Lower leg skin (tissue), 4 donors: ENCODE measurements around the gene TXNDC2. TPM values are rescaled to one million over a fixed set of nuclear protein-coding genes. Genes with fewer than 3 reads are reported as not detected.

Experiments used
- DNase-seq, 2 donors: peaks; one replicate each; pipeline ENCODE4 v3.0.0-alpha.2; 2019; ENCODE audit warnings: low spot score in 2 of 2
- H3K4me3 ChIP-seq: fragments of 200-600 bp; sonication (generic); 2 replicates; pipeline ENCODE4 v1.5.1; 2017; ENCODE audit warnings: mild to moderate bottlenecking, low read depth; ENCODE audit not compliant: poor library complexity, severe bottlenecking
- CTCF ChIP-seq, 3 donors: fragments of 450-650 bp; IDR thresholded peaks; one replicate each; pipeline ENCODE4 v1.5.1; 2016; ENCODE audit warnings: antibody characterized with exemption in 3 of 3, mild to moderate bottlenecking in 3 of 3, moderate library complexity in 2 of 3
- POLR2A ChIP-seq, 2 donors: fragments of 450-650 bp; IDR thresholded peaks; one replicate each; pipeline ENCODE4 v1.6.1; 2016 to 2017; ENCODE audit warnings: antibody characterized with exemption in 2 of 2, mild to moderate bottlenecking in 1 of 2, moderate library complexity in 1 of 2
- WGBS, 2 donors: methylation state at CpG; one replicate each; pipeline ENCODE4 v1.1.5; 2018; 5-methylcytosine and 5-hydroxymethylcytosine counted together
- intact Hi-C: fragments of 100-400 bp; cut with DNase I; formaldehyde crosslinking; loops from one replicate; pipeline ENCODE4 v1.15.0; 2023; ENCODE audit warnings: low total_unique reads
- total RNA-seq, 4 donors: library from RNA; depleted of rRNA; stranded (reverse); fragments of >200 nt; gene quantifications; one replicate each; pipeline ENCODE4 v1.1.0, GENCODE V29; 2016

Gene TXNDC2
- total RNA-seq, 4 donors from 2014 or later = 0.06 TPM; not detected in 3

DNA sequence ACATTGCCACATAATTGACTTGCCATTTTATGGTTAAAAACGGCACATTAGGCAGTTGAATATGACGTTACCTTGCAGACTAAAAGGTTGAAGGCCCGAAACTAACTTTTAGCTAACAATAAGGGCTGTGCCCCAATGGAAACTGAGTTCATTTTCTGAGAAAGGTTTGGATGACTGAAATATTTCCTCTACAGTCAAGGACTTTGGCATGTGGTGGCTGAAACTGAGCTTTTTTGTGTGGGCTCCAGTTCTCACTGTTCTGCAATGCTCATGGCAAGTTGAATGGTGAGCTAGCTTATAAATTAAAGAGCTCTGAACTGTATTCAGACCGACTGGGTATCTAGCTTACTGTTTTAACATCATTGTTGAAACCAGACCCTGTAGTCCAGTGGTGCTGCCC, 23.8 kb upstream of the TXNDC2 start:
- 77 to 79% methylated on average over 4 of the region's 4 CpGs for WGBS, 2 donors
- no peak overlapping the region for H3K4me3 ChIP-seq
- intact Hi-C loops = no loop called here
- no peak for DNase-seq
- TF ChIP-seq POLR2A (IDR thresholded peaks at IDR 0.05) (no peak), CTCF (IDR thresholded peaks at IDR 0.05) (no peak)

GRCh38 chr18:9862686-9863085, 23.1 kb upstream of the TXNDC2 start:
- TF ChIP-seq CTCF (IDR thresholded peaks at IDR 0.05) (no peak), POLR2A (IDR thresholded peaks at IDR 0.05) (no peak)
- DNase-seq = no peak
- intact Hi-C loops = no loop called here
- H3K4me3 ChIP-seq = no peak overlapping the region
- 64 to 74% methylated on average over 3 of the region's 3 CpGs for WGBS, 2 donors

DNA sequence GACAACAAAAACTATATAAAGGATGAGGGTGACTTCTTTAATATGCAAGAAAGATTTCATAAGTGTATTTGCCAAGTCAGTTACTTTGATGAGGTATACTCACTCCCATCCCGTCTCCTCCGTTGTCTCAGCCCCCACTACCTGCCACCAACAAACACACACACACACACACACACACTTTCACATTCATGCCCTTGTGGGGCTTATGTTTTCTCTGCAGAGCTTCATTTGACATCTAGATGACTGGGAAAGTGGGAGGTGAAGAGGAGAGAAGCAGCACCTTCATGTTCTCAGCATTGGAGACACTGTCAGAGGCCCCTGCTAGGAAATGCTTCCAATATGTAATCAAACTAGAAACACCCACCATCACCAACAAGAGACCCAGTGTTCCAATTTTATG, 22.5 kb upstream of the TXNDC2 start:
- no peak overlapping the region for H3K4me3 ChIP-seq
- no peak for DNase-seq
- intact Hi-C loops = no loop called here
- WGBS, 2 donors = 63 to 69% methylated on average over 2 of the region's 2 CpGs
- no peak for TF ChIP-seq POLR2A (IDR thresholded peaks at IDR 0.05)
- TF ChIP-seq CTCF (IDR thresholded peaks at IDR 0.05) = no peak

- intact Hi-C loops = no loop called here
- DNase-seq = no peak
- 94 to 96% methylated on average over 7 of the region's 7 CpGs for WGBS, 2 donors
These were observed 19.8 kb upstream of the TXNDC2 start for GRCh38 chr18:9865764-9866490.

GRCh38 chr18:9866627-9867026, 19.1 kb upstream of the TXNDC2 start:
- WGBS, 2 donors = 84 to 100% methylated on average over 2 to 3 of the region's 3 CpGs
- TF ChIP-seq CTCF (IDR thresholded peaks at IDR 0.05) (no peak), POLR2A (IDR thresholded peaks at IDR 0.05) (no peak)
- H3K4me3 ChIP-seq = no peak overlapping the region
- DNase-seq = no peak
- intact Hi-C loops = no loop called here

More at GRCh38 chr18:9865764-9866490, 19.8 kb upstream of the TXNDC2 start:
- TF ChIP-seq POLR2A (IDR thresholded peaks at IDR 0.05) (no peak), CTCF (IDR thresholded peaks at IDR 0.05) (no peak)
- no peak overlapping the region for H3K4me3 ChIP-seq
